Immature natural killer cell (primary cell): ENCODE results near the gene MUC4. TPM values are rescaled to one million over a fixed set of nuclear protein-coding genes. Genes with fewer than 3 reads are reported as not detected.
"Not testable (repeated sequence)": the region's sequence is repeated elsewhere in the genome, so short reads cannot be mapped to it uniquely, and the experiment has no call there.

ENCODE experiments used
- DNase-seq, 3 donors: peaks; one replicate each; pipeline ENCODE4 v3.0.0; 2022; ENCODE audit warnings: mixed read lengths in 1 of 3
- H3K27ac Mint-ChIP-seq, 6 donors: one replicate each; pipeline ENCODE4 v1.8.0; 2020; ENCODE audit warnings: mixed read lengths in 6 of 6, mild to moderate bottlenecking in 5 of 6, inconsistent platforms in 4 of 6, moderate library complexity in 3 of 6
- H3K27me3 Mint-ChIP-seq, 3 donors: one replicate each; pipeline ENCODE4 v1.8.0; 2020 to 2021; ENCODE audit warnings: low read depth in 3 of 3, mild to moderate bottlenecking in 3 of 3, mixed read lengths in 3 of 3, moderate library complexity in 3 of 3, inconsistent platforms in 1 of 3
- H3K36me3 Mint-ChIP-seq, 3 donors: one replicate each; pipeline ENCODE4 v1.8.0; 2020; ENCODE audit warnings: mixed read lengths in 3 of 3, inconsistent platforms in 2 of 3, mild to moderate bottlenecking in 2 of 3
- H3K4me1 Mint-ChIP-seq, 2 donors: one replicate each; pipeline ENCODE4 v1.8.0; 2020; ENCODE audit warnings: inconsistent platforms in 2 of 2, mild to moderate bottlenecking in 2 of 2, mixed read lengths in 2 of 2, moderate library complexity in 1 of 2
- H3K4me3 Mint-ChIP-seq, 5 donors: one replicate each; pipeline ENCODE4 v1.8.0; 2020; ENCODE audit warnings: mild to moderate bottlenecking in 5 of 5, mixed read lengths in 5 of 5, inconsistent platforms in 3 of 5, moderate library complexity in 3 of 5
- H3K9me3 Mint-ChIP-seq, 6 donors: one replicate each; pipeline ENCODE4 v1.8.0; 2020; ENCODE audit warnings: mild to moderate bottlenecking in 6 of 6, mixed read lengths in 6 of 6, inconsistent platforms in 4 of 6, moderate library complexity in 3 of 6
- polyA plus RNA-seq, 3 donors: library from polyadenylated mRNA; unstranded; fragments of 300-500 nt; fragmentation: Illumina TruSeq; gene quantifications; one replicate each; pipeline ENCODE4 v1.2.3, GENCODE V29; 2021

MUC4 gene
- polyA plus RNA-seq, 3 donors from 2014 or later, result 0.06 TPM; not detected in 2

DNA sequence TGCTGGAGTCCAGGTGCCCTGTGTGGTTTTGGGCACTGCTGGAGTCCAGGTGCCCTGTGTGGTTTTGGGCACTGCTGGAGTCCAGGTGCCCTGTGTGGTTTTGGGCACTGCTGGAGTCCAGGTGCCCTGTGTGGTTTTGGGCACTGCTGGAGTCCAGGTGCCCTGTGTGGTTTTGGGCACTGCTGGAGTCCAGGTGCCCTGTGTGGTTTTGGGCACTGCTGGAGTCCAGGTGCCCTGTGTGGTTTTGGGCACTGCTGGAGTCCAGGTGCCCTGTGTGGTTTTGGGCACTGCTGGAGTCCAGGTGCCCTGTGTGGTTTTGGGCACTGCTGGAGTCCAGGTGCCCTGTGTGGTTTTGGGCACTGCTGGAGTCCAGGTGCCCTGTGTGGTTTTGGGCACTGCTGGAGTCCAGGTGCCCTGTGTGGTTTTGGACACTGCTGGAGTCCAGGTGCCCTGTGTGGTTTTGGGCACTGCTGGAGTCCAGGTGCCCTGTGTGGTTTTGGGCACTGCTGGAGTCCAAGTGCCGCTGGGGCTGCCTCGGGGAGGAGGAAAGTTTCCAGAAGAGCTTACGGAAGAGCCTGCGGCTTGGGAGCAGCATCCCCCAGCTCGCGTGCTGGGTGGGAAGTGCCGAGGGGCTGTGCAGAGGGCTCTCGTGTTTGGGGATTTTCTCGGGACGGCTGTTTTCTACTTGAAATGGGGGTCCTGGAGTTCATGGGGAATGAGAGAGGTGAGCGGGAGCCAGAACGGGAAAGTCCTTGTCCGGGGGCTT, 12.9 kb upstream of the MUC4 start:
- not testable (repeated sequence) for H3K27me3 Mint-ChIP-seq, H3K4me1 Mint-ChIP-seq, H3K36me3 Mint-ChIP-seq, DNase-seq, H3K4me3 Mint-ChIP-seq, H3K9me3 Mint-ChIP-seq, H3K27ac Mint-ChIP-seq

DNA sequence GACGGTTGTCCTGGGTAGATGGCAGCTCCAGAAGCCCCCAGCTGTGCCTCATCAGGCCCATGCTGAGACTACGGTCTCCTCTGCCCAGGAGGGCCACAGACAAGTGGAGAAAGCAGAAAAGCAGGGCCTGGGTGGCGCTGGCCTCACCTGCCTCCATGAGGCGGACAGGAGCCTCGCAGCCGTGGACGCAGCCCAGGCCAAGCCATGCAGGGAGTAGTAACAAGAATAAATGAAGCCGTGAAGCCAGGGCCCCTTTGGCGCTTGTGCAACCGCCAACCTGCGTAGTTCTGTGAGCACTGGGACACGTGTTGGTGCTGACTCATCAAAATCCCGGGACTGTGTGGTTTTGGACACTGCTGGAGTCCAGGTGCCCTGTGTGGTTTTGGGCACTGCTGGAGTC, 12.3 kb upstream of the MUC4 start:
- H3K27me3 Mint-ChIP-seq, result peaks cover 0 to 6% (median 4%) of the 10 kb centered on the region in 3 donors
- no peaks in the 10 kb centered on the region for H3K36me3 Mint-ChIP-seq
- no peak overlapping the region for H3K4me3 Mint-ChIP-seq
- H3K4me1 Mint-ChIP-seq, result no peaks in the 10 kb centered on the region
- DNase-seq, result no peak
- H3K9me3 Mint-ChIP-seq, result peaks cover 0 to 1% (median 0%) of the 10 kb centered on the region in 6 donors
- no peak overlapping the region for H3K27ac Mint-ChIP-seq

GRCh38 chr3:195823280-195823679, 11.6 kb upstream of the MUC4 start:
- peaks cover 0 to 1% (median 0%) of the 10 kb centered on the region in 6 donors for H3K9me3 Mint-ChIP-seq
- no peak overlapping the region for H3K27ac Mint-ChIP-seq
- H3K27me3 Mint-ChIP-seq, result peaks cover 0 to 6% (median 4%) of the 10 kb centered on the region in 3 donors
- H3K4me3 Mint-ChIP-seq, result no peak overlapping the region
- no peaks in the 10 kb centered on the region for H3K36me3 Mint-ChIP-seq
- DNase-seq, result no peak
- no peaks in the 10 kb centered on the region for H3K4me1 Mint-ChIP-seq

- H3K4me1 Mint-ChIP-seq, result peaks cover 7 to 9% of the 10 kb centered on the region in 2 donors
- no peaks in the 10 kb centered on the region for H3K36me3 Mint-ChIP-seq
- peaks cover 0 to 1% (median 0%) of the 10 kb centered on the region in 6 donors for H3K9me3 Mint-ChIP-seq
- DNase-seq, result no peak
- H3K4me3 Mint-ChIP-seq, result no peak overlapping the region
- peaks cover 0 to 8% (median 4%) of the 10 kb centered on the region in 3 donors for H3K27me3 Mint-ChIP-seq
- peak overlapping the region in 2 of 6 donors; percentile 1 to 5 for H3K27ac Mint-ChIP-seq
Observed at GRCh38 chr3:195822131-195822696, 10.5 kb upstream of the MUC4 start.

DNA sequence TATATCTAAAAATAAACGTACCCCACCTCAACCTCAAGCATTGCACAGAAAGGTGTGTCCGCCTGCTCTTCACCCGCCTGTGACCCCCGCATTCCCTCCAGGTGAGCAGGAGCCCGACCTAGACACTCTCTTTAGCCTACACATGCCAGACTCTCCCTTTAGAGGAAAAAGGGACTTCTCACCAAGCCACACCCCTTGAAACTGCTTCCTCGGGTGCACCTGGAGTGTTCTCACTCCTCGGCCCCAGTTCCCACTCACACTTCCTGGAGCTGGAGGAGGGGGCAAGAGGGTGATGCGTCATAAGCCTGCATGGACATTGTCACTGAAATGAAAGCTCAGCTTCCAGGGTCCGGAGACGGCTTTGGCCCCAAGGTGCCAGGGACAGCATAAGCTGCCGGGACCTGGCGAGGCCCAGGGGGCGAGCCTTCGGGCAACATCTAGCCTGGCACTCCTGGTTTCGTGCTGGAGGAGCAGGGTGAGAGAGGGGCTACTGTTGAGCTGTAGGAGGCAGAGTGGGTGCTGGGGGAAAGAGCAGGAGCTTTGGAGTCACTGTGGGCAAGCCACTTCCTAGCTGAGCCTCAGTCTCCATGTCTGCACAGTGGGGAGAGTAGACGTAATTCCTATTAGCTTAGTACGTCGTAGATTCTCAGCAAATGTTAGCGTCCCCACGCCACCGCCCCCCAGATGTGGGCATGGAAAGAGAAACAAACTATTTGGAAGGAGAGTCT, 9.8 kb upstream of the MUC4 start:
- Mint-ChIP-seq H3K27ac (peak overlapping the region in 1 of 6 donors; percentile 5), H3K36me3 (no peaks in the 10 kb centered on the region), H3K4me3 (no peak overlapping the region), H3K4me1 (peaks cover 7 to 16% of the 10 kb centered on the region in 2 donors), H3K9me3 (peaks cover 0 to 1% (median 0%) of the 10 kb centered on the region in 6 donors), H3K27me3 (peaks cover 0 to 7% (median 2%) of the 10 kb centered on the region in 3 donors)
- no peak for DNase-seq

- peaks cover 0 to 6% (median 1%) of the 10 kb centered on the region in 3 donors for H3K27me3 Mint-ChIP-seq
- no peaks in the 10 kb centered on the region for H3K36me3 Mint-ChIP-seq
- no peak overlapping the region for H3K27ac Mint-ChIP-seq
- no peak overlapping the region for H3K4me3 Mint-ChIP-seq
- peaks cover 7 to 20% of the 10 kb centered on the region in 2 donors for H3K4me1 Mint-ChIP-seq
- no peak for DNase-seq
- H3K9me3 Mint-ChIP-seq, result peaks cover 0 to 1% (median 0%) of the 10 kb centered on the region in 6 donors
Observed at GRCh38 chr3:195820901-195821300, 9.2 kb upstream of the MUC4 start.

DNA sequence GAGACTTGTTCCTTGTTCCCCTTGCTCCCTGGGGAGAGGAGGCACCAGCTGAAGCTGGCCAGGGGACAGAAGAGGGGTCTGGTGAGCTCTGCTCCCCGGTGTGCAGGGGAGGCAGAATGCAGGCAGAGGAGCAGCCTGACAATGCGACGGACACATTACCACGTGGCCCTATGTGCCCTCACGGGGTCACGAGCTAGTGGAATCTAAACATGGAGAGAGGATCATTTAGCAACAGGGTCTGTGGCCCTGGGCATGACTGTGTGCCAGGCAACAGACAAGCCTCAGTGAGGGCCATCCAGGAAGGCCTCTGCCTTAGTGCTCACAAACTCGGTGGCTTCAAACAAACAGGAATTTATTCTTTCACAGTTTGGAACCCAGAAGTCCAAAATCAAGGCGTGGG, 8.5 kb upstream of the MUC4 start:
- Mint-ChIP-seq H3K4me1 (peaks cover 11 to 20% of the 10 kb centered on the region in 2 donors), H3K27ac (peak overlapping the region in 1 of 6 donors; percentile 12), H3K27me3 (peaks cover 0 to 6% (median 1%) of the 10 kb centered on the region in 3 donors), H3K36me3 (no peaks in the 10 kb centered on the region), H3K4me3 (no peak overlapping the region), H3K9me3 (peaks cover 0 to 1% (median 0%) of the 10 kb centered on the region in 6 donors)
- DNase-seq, result no peak

DNA sequence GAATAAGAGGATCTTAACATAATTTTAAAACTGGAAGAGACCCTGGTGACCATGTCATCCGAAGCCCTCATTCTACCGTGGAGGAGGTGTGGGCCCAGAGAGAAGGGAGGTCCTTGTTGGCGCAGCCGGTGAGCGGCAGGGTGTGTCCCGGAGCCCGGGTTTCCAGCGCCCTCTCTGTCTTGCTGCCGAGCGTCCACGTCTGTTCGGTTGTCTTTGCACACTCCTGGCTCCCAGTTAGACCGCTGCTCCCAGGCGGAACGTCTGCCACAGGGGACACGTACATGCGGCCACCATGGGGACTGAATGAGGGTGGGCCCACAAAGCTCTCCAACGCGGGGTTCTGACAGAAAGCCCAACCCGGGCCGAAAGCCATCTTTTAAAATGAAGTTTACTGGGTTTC, 6.6 kb upstream of the MUC4 start:
- Mint-ChIP-seq H3K36me3 (no peaks in the 10 kb centered on the region), H3K9me3 (peaks cover 0 to 1% (median 0%) of the 10 kb centered on the region in 6 donors), H3K4me1 (peaks cover 13 to 20% of the 10 kb centered on the region in 2 donors), H3K27ac (peak overlapping the region in 1 of 6 donors; percentile 19), H3K4me3 (no peak overlapping the region), H3K27me3 (peaks cover 0 to 6% (median 1%) of the 10 kb centered on the region in 3 donors)
- DNase-seq, result no peak

DNA sequence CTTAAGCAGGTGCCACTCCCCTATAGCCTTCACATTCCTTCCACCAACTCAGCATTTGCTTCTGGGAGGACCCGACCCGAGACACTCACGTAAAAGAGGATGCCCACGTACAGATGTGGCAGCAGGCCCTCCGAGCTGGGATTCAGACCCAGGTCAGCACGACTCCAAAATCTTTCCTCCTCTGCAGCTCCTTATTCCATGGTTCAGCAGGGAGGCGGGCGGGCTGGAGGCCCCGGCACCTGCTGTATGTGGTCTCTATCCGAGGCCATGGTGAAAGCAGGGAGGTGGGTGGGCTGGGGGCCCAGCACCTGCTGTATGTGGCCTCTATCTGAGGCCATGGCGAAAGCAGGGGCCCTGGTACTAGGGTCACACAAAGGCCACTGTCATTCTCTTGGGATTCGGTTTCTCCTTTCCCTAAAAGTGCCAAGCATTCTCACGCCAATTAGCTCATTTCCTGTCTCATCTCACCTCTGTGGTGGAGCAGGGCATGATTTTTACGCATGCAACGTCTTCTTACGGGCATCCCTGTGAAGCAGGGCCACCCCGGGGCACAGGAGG, 5.9 kb upstream of the MUC4 start:
- no peak overlapping the region for H3K4me3 Mint-ChIP-seq
- H3K36me3 Mint-ChIP-seq, result no peaks in the 10 kb centered on the region
- H3K27me3 Mint-ChIP-seq, result peaks cover 0 to 6% (median 1%) of the 10 kb centered on the region in 3 donors
- H3K9me3 Mint-ChIP-seq, result peaks cover 0 to 1% (median 0%) of the 10 kb centered on the region in 6 donors
- peak overlapping the region in 3 of 6 donors; percentile 19 to 62 (median 37) for H3K27ac Mint-ChIP-seq
- H3K4me1 Mint-ChIP-seq, result peaks cover 13 to 20% of the 10 kb centered on the region in 2 donors
- no peak for DNase-seq

DNA sequence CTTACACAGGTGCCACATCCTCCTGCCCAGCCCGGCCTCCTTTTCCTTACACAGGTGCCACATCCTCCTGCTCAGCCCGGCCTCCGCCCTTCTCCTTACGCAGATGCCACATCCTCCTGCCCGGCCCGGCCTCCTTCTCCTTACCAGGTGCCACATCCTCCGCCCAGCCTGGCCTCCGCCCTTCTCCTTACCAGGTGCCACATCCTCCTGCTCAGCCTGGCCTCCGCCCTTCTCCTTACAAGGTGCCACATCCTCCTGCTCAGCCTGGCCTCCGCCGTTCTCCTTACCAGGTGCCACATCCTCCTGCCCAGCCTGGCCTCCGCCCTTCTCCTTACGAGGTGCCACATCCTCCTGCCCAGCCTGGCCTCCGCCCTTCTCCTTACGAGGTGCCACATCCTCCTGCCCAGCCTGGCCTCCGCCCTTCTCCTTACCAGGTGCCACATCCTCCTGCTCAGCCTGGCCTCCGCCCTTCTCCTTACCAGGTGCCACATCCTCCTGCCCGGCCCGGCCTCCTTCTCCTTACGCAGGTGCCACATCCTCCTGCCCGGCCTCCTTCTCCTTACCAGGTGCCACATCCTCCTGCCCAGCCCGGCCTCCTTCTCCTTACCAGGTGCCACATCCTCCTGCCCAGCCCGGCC, 4.7 kb upstream of the MUC4 start:
- peak overlapping the region in 1 of 6 donors; percentile 31 for H3K27ac Mint-ChIP-seq
- not testable (repeated sequence) for H3K36me3 Mint-ChIP-seq, DNase-seq, H3K9me3 Mint-ChIP-seq, H3K27me3 Mint-ChIP-seq
- H3K4me1 Mint-ChIP-seq, result peaks cover 13 to 20% of the 10 kb centered on the region in 2 donors
- H3K4me3 Mint-ChIP-seq, result peak overlapping the region in 1 of 5 donors; percentile 15

DNA sequence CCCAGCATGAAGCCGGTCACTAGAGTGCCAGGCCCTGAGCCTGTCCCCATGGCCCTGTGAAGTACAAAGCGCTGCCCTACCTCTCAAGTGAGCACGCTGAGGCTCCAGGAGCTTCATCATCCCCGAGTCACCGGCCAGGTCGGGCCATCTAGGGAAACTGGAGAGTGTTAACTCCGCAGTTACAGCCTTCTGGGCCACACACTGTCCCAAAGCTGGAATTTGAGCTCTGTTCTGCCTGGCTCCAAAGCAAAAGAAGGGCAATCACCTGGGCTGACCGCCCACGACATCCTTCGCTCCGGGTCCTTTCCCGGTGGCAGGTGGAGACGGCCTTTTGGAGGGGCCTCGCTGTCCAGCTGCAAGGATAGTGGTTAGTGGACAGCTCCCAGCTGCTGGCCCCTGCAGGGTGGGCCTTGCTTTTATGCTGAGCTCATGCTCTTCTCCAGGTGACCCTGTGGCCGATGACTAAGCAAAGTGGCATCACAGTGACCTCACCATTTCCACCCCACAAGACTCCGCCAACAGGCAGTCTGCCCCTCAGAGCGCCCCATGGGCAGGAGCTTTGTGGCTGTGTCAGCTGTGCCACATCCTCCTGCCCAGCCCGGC, 3.5 kb upstream of the MUC4 start:
- H3K27me3 Mint-ChIP-seq, result peaks cover 0 to 7% (median 0%) of the 10 kb centered on the region in 3 donors
- H3K27ac Mint-ChIP-seq, result peak overlapping the region in 2 of 6 donors; percentile 22 to 51
- no peaks in the 10 kb centered on the region for H3K9me3 Mint-ChIP-seq
- DNase-seq, result peak; percentile 22 to 41 (median 30)
- no peaks in the 10 kb centered on the region for H3K36me3 Mint-ChIP-seq
- peaks cover 13 to 26% of the 10 kb centered on the region in 2 donors for H3K4me1 Mint-ChIP-seq
- peak overlapping the region in 1 of 5 donors; percentile 24 for H3K4me3 Mint-ChIP-seq

- H3K4me1 Mint-ChIP-seq, result peaks cover 14 to 26% of the 10 kb centered on the region in 2 donors
- H3K27ac Mint-ChIP-seq, result peak overlapping the region in 2 of 6 donors; percentile 24 to 34
- H3K36me3 Mint-ChIP-seq, result no peaks in the 10 kb centered on the region
- no peaks in the 10 kb centered on the region for H3K9me3 Mint-ChIP-seq
- no peak overlapping the region for H3K4me3 Mint-ChIP-seq
- peaks cover 0 to 7% (median 0%) of the 10 kb centered on the region in 3 donors for H3K27me3 Mint-ChIP-seq
- no peak for DNase-seq
Observed at GRCh38 chr3:195813916-195814640, 2.3 kb upstream of the MUC4 start.
